GM18498 (cell line): ENCODE data around the gene DLG2.
"Not testable (repeated sequence)": the region's sequence is repeated elsewhere in the genome, so short reads cannot be mapped to it uniquely, and the experiment has no call there.

ENCODE experiments used
- ATAC-seq: cut with Tn5 transposase; IDR thresholded peaks from one replicate; pipeline ENCODE4 v1.9.1; 2021; ENCODE audit warnings: mild to moderate bottlenecking, moderate library complexity; ENCODE audit not compliant: unreplicated experiment

Gene DLG2

GRCh38 chr11:85349539-85349938 is 277.6 kb downstream of the DLG2 start:
- ATAC-seq, result not testable (repeated sequence)

DNA sequence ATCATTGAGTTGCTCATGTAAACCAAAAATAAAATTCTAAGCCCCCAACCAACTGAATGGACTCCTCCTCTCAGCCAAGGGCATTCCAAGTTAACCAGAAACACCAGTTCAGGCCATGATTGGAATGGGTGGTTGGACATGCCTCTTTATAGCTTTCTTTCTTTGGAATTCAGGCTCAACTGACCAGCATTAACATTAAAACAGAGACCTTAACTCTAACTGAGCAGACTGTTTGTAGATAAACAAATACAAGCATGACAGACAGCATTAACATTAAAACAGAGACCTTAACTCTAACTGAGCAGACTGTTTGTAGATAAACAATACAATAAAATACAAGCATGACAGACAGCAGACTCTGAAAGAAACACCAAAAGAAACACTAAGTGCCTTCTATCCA is 278.2 kb downstream of the DLG2 start:
- ATAC-seq, result no peak

GRCh38 chr11:85347291-85347690 is 279.9 kb downstream of the DLG2 start:
- no peak for ATAC-seq

GRCh38 chr11:85346484-85346883 is 280.7 kb downstream of the DLG2 start:
- ATAC-seq, result no peak

GRCh38 chr11:85340846-85341245 is 286.3 kb downstream of the DLG2 start:
- ATAC-seq, result not testable (repeated sequence)

DNA sequence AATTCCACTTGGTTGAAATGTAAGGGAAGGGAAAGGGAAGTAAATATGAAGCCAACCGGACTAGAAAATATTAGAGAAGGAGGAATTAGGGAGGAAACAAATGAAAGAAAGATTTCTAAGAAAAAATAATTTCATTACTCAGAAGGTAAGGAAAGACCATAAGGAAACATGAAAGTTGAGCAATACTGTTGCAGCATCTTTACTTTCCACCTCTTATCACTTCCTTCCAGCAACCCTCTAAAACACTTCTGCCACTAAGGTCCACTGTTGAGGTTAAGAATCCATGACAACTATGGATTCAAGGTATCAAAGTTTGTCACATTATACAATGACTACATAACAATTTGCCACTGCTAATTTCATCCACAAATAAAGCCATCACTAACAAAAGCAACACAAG is 308.6 kb downstream of the DLG2 start:
- no peak for ATAC-seq

GRCh38 chr11:85316967-85317366 is 310.2 kb downstream of the DLG2 start:
- ATAC-seq, result peak; percentile 98

DNA sequence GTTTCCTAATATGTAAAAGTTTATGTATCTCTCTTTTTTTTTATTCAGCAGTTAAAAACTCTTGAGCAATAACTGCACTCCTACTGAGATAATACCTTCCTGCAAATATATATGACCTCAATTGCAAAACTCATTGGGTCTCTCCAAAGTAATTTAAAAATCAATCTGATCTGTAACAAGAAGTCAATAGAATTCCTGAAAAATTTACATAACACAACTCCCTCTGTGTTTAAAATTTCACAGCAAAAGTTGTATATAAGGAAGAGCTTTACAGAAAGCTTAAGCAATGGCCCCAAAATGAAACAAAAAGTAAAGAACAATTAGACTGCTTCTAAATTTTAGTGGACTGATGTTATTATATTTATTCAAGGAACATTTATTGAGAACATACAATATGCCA is 313.4 kb downstream of the DLG2 start:
- ATAC-seq, result no peak

DNA sequence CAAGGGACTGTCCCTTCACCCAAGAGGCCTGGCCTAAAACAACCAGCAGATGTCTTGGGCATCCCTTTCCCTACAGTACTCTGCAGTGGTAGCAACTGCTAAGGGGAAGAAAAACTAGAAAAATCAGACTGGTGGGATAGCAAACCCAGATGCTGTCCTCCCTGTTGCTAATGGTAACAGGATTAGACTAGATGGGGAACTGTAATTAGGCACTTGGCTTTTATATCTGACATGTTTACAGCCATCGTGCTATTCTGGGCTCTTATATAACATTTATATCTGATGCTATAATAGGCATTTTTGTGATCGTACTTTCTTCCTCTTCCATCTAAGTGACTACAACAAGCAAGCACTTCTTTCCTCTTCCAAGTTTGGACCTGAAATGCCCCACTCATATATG is 316.7 kb downstream of the DLG2 start:
- no peak for ATAC-seq

GRCh38 chr11:85307366-85307765 is 319.8 kb downstream of the DLG2 start:
- ATAC-seq, result no peak

- ATAC-seq, result no peak
Measured at GRCh38 chr11:85301895-85302678, 325.1 kb downstream of the DLG2 start.

- no peak for ATAC-seq
Measured at GRCh38 chr11:85299258-85299942, 327.7 kb downstream of the DLG2 start.

DNA sequence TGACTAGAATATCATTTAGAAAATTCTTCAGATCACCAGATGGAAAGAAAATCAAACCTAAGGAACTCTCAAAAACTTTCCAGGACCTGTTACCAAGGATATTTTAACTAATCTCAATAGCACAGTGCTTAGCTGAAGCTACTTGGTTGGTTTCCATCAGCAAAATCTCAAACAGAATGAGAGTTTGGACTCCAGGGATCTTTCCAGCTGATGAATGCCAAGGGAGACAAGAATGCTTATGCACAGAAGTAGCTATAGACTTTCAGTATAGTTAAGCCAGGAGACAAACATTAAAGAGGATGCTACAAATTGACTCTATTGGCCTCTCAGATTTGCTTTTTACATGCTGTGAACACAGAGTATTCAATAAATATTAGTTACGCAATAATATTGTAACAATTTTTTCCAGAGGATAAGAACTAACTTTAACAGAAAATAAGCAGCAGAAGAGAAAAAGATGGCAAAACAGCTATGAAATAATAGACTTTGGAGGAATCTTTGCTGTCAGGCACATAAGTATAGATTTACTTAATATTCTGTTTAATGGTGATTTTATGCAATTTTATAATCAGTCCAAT is 331.4 kb downstream of the DLG2 start:
- ATAC-seq, result no peak

- ATAC-seq, result no peak
Measured at GRCh38 chr11:85281550-85281949, 345.6 kb downstream of the DLG2 start.

DNA sequence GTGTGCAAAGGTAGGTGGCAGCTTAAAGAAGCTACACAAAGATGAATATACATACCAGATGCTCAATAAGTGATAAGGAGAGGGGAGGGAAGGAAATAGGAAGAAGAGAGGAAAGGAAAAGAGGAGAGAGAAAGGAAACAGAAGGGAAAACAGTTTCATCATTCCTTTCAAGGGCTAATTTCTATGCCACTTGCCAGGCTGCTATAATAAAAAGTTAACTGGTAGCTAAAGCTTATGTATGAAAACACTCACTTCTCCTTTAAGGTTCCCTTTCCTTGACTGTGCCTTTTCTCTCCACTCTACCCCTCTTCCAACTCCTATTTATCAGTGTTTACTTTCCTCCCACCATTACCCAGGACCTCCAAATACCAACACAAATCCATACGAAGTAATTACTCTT is 347.9 kb downstream of the DLG2 start:
- ATAC-seq, result no peak

DNA sequence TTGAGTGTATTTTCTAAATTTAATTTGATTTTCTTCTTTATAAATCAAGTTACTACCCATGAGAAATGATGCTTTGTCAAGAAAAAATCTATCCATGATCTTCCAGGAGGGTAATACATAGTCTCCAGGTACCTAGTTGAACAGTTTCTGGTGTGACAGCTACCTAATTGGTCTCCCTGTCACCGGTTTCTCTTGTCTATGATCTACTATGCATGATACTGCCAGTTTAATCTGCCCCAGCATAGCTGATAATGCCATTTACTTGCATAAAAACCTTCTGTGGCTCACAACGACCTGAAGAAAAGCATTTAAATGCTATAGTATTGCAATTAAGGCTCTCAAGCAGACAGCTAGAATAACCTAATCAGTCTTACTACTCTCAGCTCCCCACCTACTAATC is 349.5 kb downstream of the DLG2 start:
- ATAC-seq, result no peak

DNA sequence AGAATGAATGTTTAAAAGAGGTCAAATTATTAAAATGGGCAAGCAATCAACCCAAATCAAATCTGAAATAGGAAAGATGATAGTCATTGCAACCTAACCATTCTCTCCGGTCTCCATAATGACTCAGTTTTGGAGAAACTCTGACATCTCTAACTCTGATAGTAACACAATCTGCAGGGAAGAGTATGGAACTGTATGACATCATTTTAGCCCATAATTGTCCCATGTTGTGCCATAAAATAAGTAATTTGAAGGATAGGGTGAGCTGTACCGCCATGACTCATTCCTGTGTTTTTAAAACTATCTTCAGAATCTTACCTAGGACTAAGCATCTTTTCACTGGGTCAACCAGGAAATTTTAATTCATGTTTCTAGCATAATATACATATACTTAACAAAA is 350.8 kb downstream of the DLG2 start:
- no peak for ATAC-seq

DNA sequence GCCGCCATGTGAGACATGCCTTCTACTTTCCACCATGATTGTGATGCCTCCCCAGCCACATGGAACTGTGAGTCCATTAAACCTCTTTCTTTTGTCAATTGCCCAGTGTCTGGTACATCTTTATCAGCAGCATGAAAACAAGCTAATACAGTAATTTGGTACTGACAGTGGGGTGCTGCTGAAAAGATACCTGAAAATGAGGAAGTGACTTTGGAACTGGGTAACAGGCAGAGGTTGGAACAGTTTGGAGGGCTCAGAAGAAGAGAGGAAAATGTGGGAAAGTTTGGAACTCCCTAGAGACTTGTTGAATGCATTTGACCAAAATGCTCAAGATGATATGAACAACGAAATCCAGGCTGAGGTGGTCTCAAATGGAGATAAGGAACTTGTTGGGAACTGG is 356.8 kb downstream of the DLG2 start:
- ATAC-seq, result not testable (repeated sequence)

DNA sequence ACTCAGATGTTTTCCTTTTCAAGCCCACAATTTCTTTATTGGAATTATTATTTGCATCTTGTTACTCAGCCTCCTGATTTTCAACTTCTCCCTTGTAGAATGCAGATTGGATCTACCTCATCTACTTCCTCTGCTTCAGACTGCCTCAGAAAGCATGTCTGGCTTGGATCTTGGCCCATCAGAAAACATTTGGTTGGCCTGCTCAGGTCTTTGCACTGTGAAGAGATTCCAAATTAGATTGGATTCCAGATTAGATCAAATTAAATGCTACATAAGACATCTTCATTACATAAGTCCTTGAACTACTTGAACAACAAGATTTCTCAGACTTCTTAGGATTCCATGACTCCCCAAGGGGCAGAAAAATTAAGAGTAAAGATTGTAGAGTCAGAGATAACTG is 358.0 kb downstream of the DLG2 start:
- ATAC-seq, result no peak

DNA sequence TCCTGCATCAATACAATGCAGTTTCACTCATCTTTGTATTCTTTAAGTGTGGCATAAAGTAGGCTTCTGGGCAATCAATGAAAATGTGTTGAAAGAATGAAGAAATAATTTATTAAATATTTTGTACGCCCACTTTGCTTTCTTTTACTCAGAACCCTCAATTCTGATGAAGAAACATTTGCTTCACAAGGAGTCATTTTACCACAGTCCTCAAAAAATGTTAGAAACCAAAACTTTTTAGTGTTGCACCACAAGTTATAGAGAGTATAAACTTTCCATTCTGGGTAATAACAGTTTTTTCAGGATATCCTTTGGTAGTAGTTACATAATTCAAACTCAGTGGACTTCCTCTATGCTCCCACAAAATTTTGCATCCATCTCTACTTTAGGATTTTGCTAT is 360.5 kb downstream of the DLG2 start:
- no peak for ATAC-seq

- ATAC-seq, result no peak
Measured at GRCh38 chr11:85263328-85263727, 363.8 kb downstream of the DLG2 start.

GRCh38 chr11:85257837-85258236 is 369.3 kb downstream of the DLG2 start:
- no peak for ATAC-seq
